ENCODE measurements around the gene MSH4.
"Not testable (repeated sequence)": the region's sequence is repeated elsewhere in the genome, so short reads cannot be mapped to it uniquely, and the experiment has no call there.

DNA sequence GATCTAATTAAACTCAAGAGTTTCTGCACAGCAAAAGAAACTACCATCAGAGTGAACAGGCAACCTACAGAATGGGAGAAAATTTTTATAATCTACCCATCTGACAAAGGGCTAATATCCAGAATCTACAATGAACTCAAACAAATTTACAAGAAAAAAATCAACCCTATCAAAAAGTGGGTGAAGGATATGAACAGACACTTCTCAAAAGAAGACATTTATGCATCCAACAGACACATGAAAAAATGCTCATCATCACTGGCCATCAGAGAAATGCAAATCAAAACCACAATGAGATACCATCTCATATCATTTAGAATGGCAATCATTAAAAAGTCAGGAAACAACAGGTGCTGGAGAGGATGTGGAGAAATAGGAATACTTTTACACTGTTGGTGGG lies 39.5 kb upstream of the MSH4 start:
- TF ChIP-seq, protein P1, sequence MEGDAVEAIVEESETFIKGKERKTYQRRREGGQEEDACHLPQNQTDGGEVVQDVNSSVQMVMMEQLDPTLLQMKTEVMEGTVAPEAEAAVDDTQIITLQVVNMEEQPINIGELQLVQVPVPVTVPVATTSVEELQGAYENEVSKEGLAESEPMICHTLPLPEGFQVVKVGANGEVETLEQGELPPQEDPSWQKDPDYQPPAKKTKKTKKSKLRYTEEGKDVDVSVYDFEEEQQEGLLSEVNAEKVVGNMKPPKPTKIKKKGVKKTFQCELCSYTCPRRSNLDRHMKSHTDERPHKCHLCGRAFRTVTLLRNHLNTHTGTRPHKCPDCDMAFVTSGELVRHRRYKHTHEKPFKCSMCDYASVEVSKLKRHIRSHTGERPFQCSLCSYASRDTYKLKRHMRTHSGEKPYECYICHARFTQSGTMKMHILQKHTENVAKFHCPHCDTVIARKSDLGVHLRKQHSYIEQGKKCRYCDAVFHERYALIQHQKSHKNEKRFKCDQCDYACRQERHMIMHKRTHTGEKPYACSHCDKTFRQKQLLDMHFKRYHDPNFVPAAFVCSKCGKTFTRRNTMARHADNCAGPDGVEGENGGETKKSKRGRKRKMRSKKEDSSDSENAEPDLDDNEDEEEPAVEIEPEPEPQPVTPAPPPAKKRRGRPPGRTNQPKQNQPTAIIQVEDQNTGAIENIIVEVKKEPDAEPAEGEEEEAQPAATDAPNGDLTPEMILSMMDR (IDR thresholded peaks at IDR 0.05; ENCODE audit: insufficient read depth, low read depth, low read length): not testable (repeated sequence)
- not testable (repeated sequence) for TF ChIP-seq EZH2 (IDR thresholded peaks at IDR 0.05; ENCODE audit: insufficient read depth, low read length)
